HCT116 (cell line): ENCODE results near the gene ITGA1. TPM values are rescaled to one million over a fixed set of nuclear protein-coding genes. Genes with fewer than 3 reads are reported as not detected.

Experiments used
- ATAC-seq: fragments of 200-7000 bp; cut with Tn5 transposase; 2 replicates; pipeline ENCODE4 v1.9.1; 2020; ENCODE audit warnings: mild to moderate bottlenecking, moderate library complexity
- BruUV-seq: library from RNA; stranded (reverse); fragments of 400-500 nt; replicated peaks from 2 replicates; lab custom pipeline; 2021; lab: Mats Ljungman, UMichigan
- CTCF ChIA-PET: fragments of 300-600 bp; sonication (Branson Sonifier 250); formaldehyde crosslinking; loops from one replicate; lab custom pipeline; 2021; ENCODE audit warnings: antibody characterized with exemption; lab: Charles Lee
- POLR2A ChIA-PET: fragments of 300-600, 350-600 bp; sonication (Branson Sonifier 250); formaldehyde crosslinking; loops from one replicate; lab custom pipeline; 2021; ENCODE audit warnings: antibody characterized with exemption; lab: Charles Lee
- RAD21 ChIA-PET, 2 experiments: fragments of 300-600 bp; sonication (Branson Sonifier 250); formaldehyde crosslinking; loops; one replicate each; lab custom pipeline; 2023; ENCODE audit warnings: low total read pairs in 2 of 2; ENCODE audit not compliant: uncharacterized antibody in 2 of 2, unreplicated experiment in 2 of 2, low non-redundant PET in 1 of 2; lab: Charles Lee
- DNase-seq: peaks from one replicate; pipeline ENCODE4 v3.0.0-alpha.2; 2010; ENCODE audit warnings: low read depth, low spot score
- H2AFZ ChIP-seq: fragments of 200-600 bp; shearing (Covaris generic), sonication (generic); 2 replicates; pipeline ENCODE4 v1.6.1; 2017; ENCODE audit warnings: low read depth, mixed run types, mixed read lengths, antibody characterized with exemption, low read length; ENCODE audit not compliant: poor library complexity, severe bottlenecking
- H3K27ac ChIP-seq: 2 replicates; pipeline ENCODE4 v1.5.1; 2012; ENCODE audit warnings: low read depth, low read length
- H3K27me3 ChIP-seq: fragments of 200-600 bp; sonication (generic); 2 replicates; pipeline ENCODE4 v1.6.1; 2016; ENCODE audit warnings: mixed run types, low read length, mixed read lengths; ENCODE audit not compliant: insufficient read depth
- H3K36me3 ChIP-seq, 2 experiments: fragments of 200-500 bp in 1 of 2; fragments of 200-600 bp in 1 of 2; sonication (Bioruptor generic) in 1 of 2; sonication (generic) in 1 of 2; 2 replicates each; pipeline versions ENCODE4 v1.5.1 to v1.6.1; 2014 to 2016; ENCODE audit warnings: low read length in 2 of 2, inconsistent platforms in 1 of 2, mixed read lengths in 1 of 2, mixed run types in 1 of 2; ENCODE audit not compliant: insufficient read depth in 2 of 2, control insufficient read depth in 1 of 2
- H3K4me1 ChIP-seq, 2 experiments: fragments of 200-600 bp in 1 of 2; sonication (generic) in 1 of 2; 2 replicates each; pipeline versions ENCODE4 v1.5.1 to v1.6.1; 2012 to 2017; ENCODE audit warnings: low read length in 2 of 2, inconsistent platforms in 1 of 2, mild to moderate bottlenecking in 1 of 2, mixed read lengths in 1 of 2, mixed run types in 1 of 2, moderate library complexity in 1 of 2; ENCODE audit not compliant: insufficient read depth in 2 of 2, control insufficient read depth in 1 of 2
- H3K4me2 ChIP-seq: fragments of 200-600 bp; sonication (generic); 2 replicates; pipeline ENCODE4 v1.6.1; 2017; ENCODE audit warnings: mixed run types, low read length, mixed read lengths
- H3K4me3 ChIP-seq, 2 experiments: fragments of 200-600 bp in 1 of 2; sonication (generic) in 1 of 2; replicated peaks in 1 of 2; 2 replicates each; pipeline ENCODE4 v1.5.1; 2011 to 2016; ENCODE audit warnings: low read length in 2 of 2, control low read depth in 1 of 2, low read depth in 1 of 2, mild to moderate bottlenecking in 1 of 2, mixed read lengths in 1 of 2, mixed run types in 1 of 2
- H3K79me2 ChIP-seq: fragments of 200-600 bp; sonication (generic); 2 replicates; pipeline ENCODE4 v1.6.1; 2017; ENCODE audit warnings: mild to moderate bottlenecking, mixed run types, low read length, moderate library complexity, mixed read lengths; ENCODE audit not compliant: insufficient read depth
- H3K9ac ChIP-seq: fragments of 200-600 bp; sonication (generic); 2 replicates; pipeline ENCODE4 v1.6.1; 2016; ENCODE audit warnings: low read length, mixed read lengths
- H3K9me2 ChIP-seq: fragments of 200-600 bp; sonication (generic), shearing (Covaris generic); 2 replicates; pipeline ENCODE4 v1.6.1; 2017; ENCODE audit warnings: mixed run types, mild to moderate bottlenecking, moderate library complexity; ENCODE audit not compliant: insufficient read depth
- H3K9me3 ChIP-seq, 2 experiments: fragments of 200-500 bp in 1 of 2; fragments of 200-600 bp in 1 of 2; sonication (Bioruptor generic) in 1 of 2; sonication (generic) in 1 of 2; 2 replicates each; pipeline ENCODE4 v1.6.1; 2014 to 2017; ENCODE audit warnings: low read length in 2 of 2, mixed read lengths in 2 of 2, inconsistent platforms in 1 of 2, low read depth in 1 of 2, mild to moderate bottlenecking in 1 of 2, mixed run types in 1 of 2, moderate library complexity in 1 of 2; ENCODE audit not compliant: control insufficient read depth in 1 of 2, insufficient read depth in 1 of 2
- H4K20me1 ChIP-seq: fragments of 200-600 bp; sonication (generic), shearing (Covaris generic); 2 replicates; pipeline ENCODE4 v1.6.1; 2017; ENCODE audit warnings: mixed run types, mild to moderate bottlenecking, moderate library complexity; ENCODE audit not compliant: insufficient read depth
- CEBPB ChIP-seq: IDR thresholded peaks from 2 replicates; pipeline ENCODE4 v1.6.1; 2012; ENCODE audit warnings: low read depth
- CTCF ChIP-seq, 3 experiments: fragments of 200-600 bp in 1 of 3; sonication (generic) in 1 of 3; IDR thresholded peaks in 2 of 3; conservative IDR thresholded peaks in 1 of 3; 2 replicates each; pipeline ENCODE4 v1.5.1; 2012 to 2017; ENCODE audit warnings: low read depth in 2 of 3, low read length in 2 of 3, antibody characterized with exemption in 1 of 3, borderline replicate concordance in 1 of 3, control low read depth in 1 of 3, mild to moderate bottlenecking in 1 of 3, mixed read lengths in 1 of 3, mixed run types in 1 of 3, moderate library complexity in 1 of 3; ENCODE audit not compliant: insufficient read depth in 1 of 3
- EGR1 ChIP-seq: IDR thresholded peaks from 2 replicates; pipeline ENCODE4 v1.6.1; 2012; ENCODE audit warnings: low read depth
- ELF1 ChIP-seq: IDR thresholded peaks from 2 replicates; pipeline ENCODE4 v1.6.1; 2012; ENCODE audit warnings: low read depth, borderline replicate concordance
- JUND ChIP-seq: IDR thresholded peaks from 2 replicates; pipeline ENCODE4 v1.6.1; 2012
- POLR2A ChIP-seq: IDR thresholded peaks from 2 replicates; pipeline ENCODE4 v1.7.0; 2011; ENCODE audit warnings: borderline replicate concordance; ENCODE audit not compliant: insufficient read depth, insufficient read length; ENCODE audit errors: extremely low read depth
- RAD21 ChIP-seq: IDR thresholded peaks from 2 replicates; pipeline ENCODE4 v1.6.1; 2012; ENCODE audit warnings: low read depth, mild to moderate bottlenecking
- SIN3A ChIP-seq: IDR thresholded peaks from 2 replicates; pipeline ENCODE4 v1.6.1; 2012; ENCODE audit warnings: low read depth
- SP1 ChIP-seq: IDR thresholded peaks from 2 replicates; pipeline ENCODE4 v1.6.1; 2012; ENCODE audit warnings: low read depth
- SRF ChIP-seq: IDR thresholded peaks from 2 replicates; pipeline ENCODE4 v1.6.1; 2012; ENCODE audit warnings: low read depth
- TCF7L2 ChIP-seq: IDR thresholded peaks from 2 replicates; pipeline ENCODE4 v1.7.0; 2011; ENCODE audit warnings: borderline replicate concordance, inconsistent platforms; ENCODE audit not compliant: insufficient read depth, insufficient read length; ENCODE audit errors: extremely low read depth
- YY1 ChIP-seq: IDR thresholded peaks from 2 replicates; pipeline ENCODE4 v1.6.1; 2011; ENCODE audit warnings: low read length, low read depth, moderate library complexity, mild to moderate bottlenecking; ENCODE audit not compliant: insufficient replicate concordance; ENCODE audit errors: extremely low read depth
- ZBTB33 ChIP-seq: IDR thresholded peaks from 2 replicates; pipeline ENCODE4 v1.6.1; 2011; ENCODE audit warnings: mild to moderate bottlenecking, low read length, moderate library complexity; ENCODE audit not compliant: insufficient replicate concordance; ENCODE audit errors: extremely low read depth
- ZFX ChIP-seq: fragments of 450-650 bp; IDR thresholded peaks from 2 replicates; pipeline ENCODE4 v1.6.1; 2017
- ZNF274 ChIP-seq: fragments of 200-500 bp; sonication (Bioruptor generic); IDR thresholded peaks from 2 replicates; pipeline ENCODE4 v1.6.1; 2014; ENCODE audit warnings: mild to moderate bottlenecking, low read depth, low read length, inconsistent platforms
- intact Hi-C: fragments of 100-400 bp; cut with micrococcal nuclease; formaldehyde crosslinking; loops from 2 replicates; pipeline ENCODE4 v1.10.0; 2022
- total RNA-seq: library from RNA; stranded (reverse); gene quantifications from one replicate; pipeline ENCODE4 v1.2.1, GENCODE V29; 2021; ENCODE audit not compliant: unreplicated experiment
- TF ChIP-seq, protein P1 (sequence below): IDR thresholded peaks from 2 replicates; pipeline ENCODE4 v1.6.1; 2012

Gene ITGA1
- total RNA-seq, 1 experiment from 2014 or later: 1.8 TPM

DNA sequence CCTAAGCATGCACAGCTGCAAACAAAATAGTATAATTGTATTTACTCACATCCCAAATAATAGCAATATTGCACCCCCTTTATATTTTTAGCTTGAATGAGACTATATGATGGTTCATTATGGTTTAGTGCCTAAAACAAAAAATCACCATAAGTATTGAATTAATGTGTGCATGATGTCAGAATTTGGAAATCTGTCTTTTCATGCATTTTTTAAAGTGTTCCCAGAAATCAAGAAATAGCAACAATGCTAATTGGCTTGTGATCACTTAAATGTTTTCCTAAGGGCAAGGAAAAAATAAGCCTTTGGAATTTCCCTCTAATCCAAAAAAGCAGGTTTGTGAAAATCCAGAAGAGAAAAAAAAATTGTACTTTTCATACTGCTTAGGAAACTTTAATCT lies 150.5 kb downstream of the ITGA1 start:
- Histone ChIP-seq H3K4me2 (no peak overlapping the region), H3K27me3 (no peaks in the 10 kb centered on the region), H3K79me2 (no peaks in the 10 kb centered on the region), H3K4me1 (no peaks in the 10 kb centered on the region), H3K36me3 (no peaks in the 10 kb centered on the region), H3K9me3 (no peaks in the 10 kb centered on the region), H3K9me2 (no peaks in the 10 kb centered on the region), H3K27ac (no peak overlapping the region), H4K20me1 (no peaks in the 10 kb centered on the region), H3K4me3 (no peak overlapping the region), H2AFZ (no peak overlapping the region), H3K9ac (no peak overlapping the region)
- ChIA-PET POLR2A (no interaction called here), RAD21 (no interaction called here), CTCF (interaction anchor here (1.5 kb wide), 1 partner anchor 23 kb away, joined by 3 read pairs; no protein-coding TSS in a partner anchor)
- no peak for ATAC-seq
- TF ChIP-seq ZNF274 (no peak), TCF7L2 (no peak), ZBTB33 (no peak), EGR1 (no peak), YY1 (no peak), SIN3A (no peak), CEBPB (no peak), SRF (no peak), ZFX (no peak), CTCF (IDR thresholded peaks at IDR 0.05 in 2 of 3, conservative IDR thresholded peaks at IDR 0.05 in 1 of 3; ENCODE audit: borderline replicate concordance in 1 of 3, insufficient read depth in 1 of 3, low read depth in 2 of 3, low read length in 2 of 3) (no peak), POLR2A (no peak), ELF1 (no peak), JUND (no peak), SP1 (no peak), RAD21 (no peak)
- TF ChIP-seq, protein P1, sequence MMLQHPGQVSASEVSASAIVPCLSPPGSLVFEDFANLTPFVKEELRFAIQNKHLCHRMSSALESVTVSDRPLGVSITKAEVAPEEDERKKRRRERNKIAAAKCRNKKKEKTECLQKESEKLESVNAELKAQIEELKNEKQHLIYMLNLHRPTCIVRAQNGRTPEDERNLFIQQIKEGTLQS: no peak
- no peak for DNase-seq
- intact Hi-C loops: no loop called here
- BruUV-seq: no TSS peak
